Mucosa of rectum (tissue), 2 donors: Measurements from ENCODE around the gene MYCBP2.
"Not testable (repeated sequence)": the region's sequence is repeated elsewhere in the genome, so short reads cannot be mapped to it uniquely, and the experiment has no call there.

ENCODE experiments used
- H3K27ac ChIP-seq, 2 donors: one replicate each; pipeline ENCODE4 v1.7.0; 2013; ENCODE audit warnings: inconsistent platforms in 2 of 2, low read depth in 2 of 2, low read length in 2 of 2
- H3K27me3 ChIP-seq, 2 donors: one replicate each; pipeline ENCODE4 v1.7.0; 2013; ENCODE audit warnings: low read length in 2 of 2; ENCODE audit not compliant: control insufficient read depth in 2 of 2, insufficient read depth in 2 of 2
- H3K36me3 ChIP-seq, 2 donors: one replicate each; pipeline ENCODE4 v1.7.0; 2013; ENCODE audit warnings: low read length in 2 of 2; ENCODE audit not compliant: control insufficient read depth in 2 of 2, insufficient read depth in 2 of 2
- H3K4me1 ChIP-seq, 2 donors: one replicate each; pipeline ENCODE4 v1.7.0; 2013; ENCODE audit warnings: low read length in 2 of 2, mild to moderate bottlenecking in 1 of 2; ENCODE audit not compliant: control insufficient read depth in 2 of 2, insufficient read depth in 2 of 2
- H3K4me3 ChIP-seq, 2 donors: one replicate each; pipeline ENCODE4 v1.7.0; 2013; ENCODE audit warnings: low read length in 2 of 2
- H3K9ac ChIP-seq, 2 donors: one replicate each; pipeline ENCODE4 v1.7.0; 2013; ENCODE audit warnings: low read length in 2 of 2, low read depth in 1 of 2, mild to moderate bottlenecking in 1 of 2
- H3K9me3 ChIP-seq, 2 donors: one replicate each; pipeline ENCODE4 v1.7.0; 2013; ENCODE audit warnings: low read length in 2 of 2; ENCODE audit not compliant: control insufficient read depth in 2 of 2
- donor health status: healthy.
- donor health status: Normal muscosa, but diverticular disease.

The MYCBP2 gene

GRCh38 chr13:77306458-77306857, 20.4 kb downstream of the MYCBP2 start:
- Histone ChIP-seq H3K9ac (no peak overlapping the region), H3K4me3 (no peak overlapping the region), H3K27ac (no peak overlapping the region), H3K4me1 (peaks cover 5 to 7% of the 10 kb centered on the region in 2 donors), H3K9me3 (no peaks in the 10 kb centered on the region), H3K27me3 (no peaks in the 10 kb centered on the region), H3K36me3 (no peaks in the 10 kb centered on the region)

GRCh38 chr13:77305266-77305665, 21.6 kb downstream of the MYCBP2 start:
- no peaks in the 10 kb centered on the region for H3K9me3 ChIP-seq
- H3K9ac ChIP-seq = no peak overlapping the region
- no peak overlapping the region for H3K27ac ChIP-seq
- H3K4me1 ChIP-seq = peaks cover 5% of the 10 kb centered on the region in 2 donors
- H3K27me3 ChIP-seq = no peaks in the 10 kb centered on the region
- no peak overlapping the region for H3K4me3 ChIP-seq
- H3K36me3 ChIP-seq = no peaks in the 10 kb centered on the region

GRCh38 chr13:77300176-77301037, 26.5 kb downstream of the MYCBP2 start:
- Histone ChIP-seq H3K9ac (no peak overlapping the region), H3K4me1 (peaks cover 0 to 3% of the 10 kb centered on the region in 2 donors), H3K36me3 (peaks cover 0 to 2% of the 10 kb centered on the region in 2 donors), H3K27ac (no peak overlapping the region), H3K9me3 (no peaks in the 10 kb centered on the region), H3K27me3 (no peaks in the 10 kb centered on the region), H3K4me3 (no peak overlapping the region)

GRCh38 chr13:77299587-77299986, 27.3 kb downstream of the MYCBP2 start:
- H3K9me3 ChIP-seq = no peaks in the 10 kb centered on the region
- H3K4me3 ChIP-seq = no peak overlapping the region
- H3K27ac ChIP-seq = no peak overlapping the region
- peaks cover 0 to 3% of the 10 kb centered on the region in 2 donors for H3K4me1 ChIP-seq
- no peaks in the 10 kb centered on the region for H3K27me3 ChIP-seq
- no peak overlapping the region for H3K9ac ChIP-seq
- H3K36me3 ChIP-seq = peaks cover 0 to 2% of the 10 kb centered on the region in 2 donors

GRCh38 chr13:77298426-77298825, 28.5 kb downstream of the MYCBP2 start:
- no peaks in the 10 kb centered on the region for H3K9me3 ChIP-seq
- no peak overlapping the region for H3K27ac ChIP-seq
- no peaks in the 10 kb centered on the region for H3K27me3 ChIP-seq
- peaks cover 0 to 3% of the 10 kb centered on the region in 2 donors for H3K4me1 ChIP-seq
- no peak overlapping the region for H3K4me3 ChIP-seq
- no peak overlapping the region for H3K9ac ChIP-seq
- peaks cover 2 to 3% of the 10 kb centered on the region in 2 donors for H3K36me3 ChIP-seq

GRCh38 chr13:77291774-77292173, 35.1 kb downstream of the MYCBP2 start:
- no peak overlapping the region for H3K4me3 ChIP-seq
- no peaks in the 10 kb centered on the region for H3K9me3 ChIP-seq
- no peak overlapping the region for H3K9ac ChIP-seq
- H3K36me3 ChIP-seq = peaks cover 10 to 13% of the 10 kb centered on the region in 2 donors
- no peak overlapping the region for H3K27ac ChIP-seq
- H3K4me1 ChIP-seq = no peaks in the 10 kb centered on the region
- H3K27me3 ChIP-seq = no peaks in the 10 kb centered on the region

- Histone ChIP-seq H3K4me1 (no peaks in the 10 kb centered on the region), H3K9me3 (no peaks in the 10 kb centered on the region), H3K27me3 (no peaks in the 10 kb centered on the region), H3K27ac (no peak overlapping the region), H3K36me3 (peaks cover 10 to 11% of the 10 kb centered on the region in 2 donors), H3K9ac (no peak overlapping the region), H3K4me3 (no peak overlapping the region)
Observed at GRCh38 chr13:77290342-77290741, 36.6 kb downstream of the MYCBP2 start.

- no peaks in the 10 kb centered on the region for H3K4me1 ChIP-seq
- no peak overlapping the region for H3K9ac ChIP-seq
- peaks cover 10 to 11% of the 10 kb centered on the region in 2 donors for H3K36me3 ChIP-seq
- H3K4me3 ChIP-seq = no peak overlapping the region
- no peaks in the 10 kb centered on the region for H3K9me3 ChIP-seq
- H3K27me3 ChIP-seq = no peaks in the 10 kb centered on the region
- H3K27ac ChIP-seq = no peak overlapping the region
Observed at GRCh38 chr13:77289851-77290250, 37.0 kb downstream of the MYCBP2 start.

GRCh38 chr13:77285632-77286031, 41.3 kb downstream of the MYCBP2 start:
- not testable (repeated sequence) for H3K27ac ChIP-seq, H3K4me1 ChIP-seq, H3K9ac ChIP-seq, H3K36me3 ChIP-seq, H3K4me3 ChIP-seq, H3K9me3 ChIP-seq, H3K27me3 ChIP-seq

- Histone ChIP-seq H3K4me3 (no peak overlapping the region), H3K9ac (no peak overlapping the region), H3K27ac (no peak overlapping the region), H3K27me3 (no peaks in the 10 kb centered on the region), H3K9me3 (no peaks in the 10 kb centered on the region), H3K36me3 (peaks cover 2 to 4% of the 10 kb centered on the region in 2 donors), H3K4me1 (no peaks in the 10 kb centered on the region)
Observed at GRCh38 chr13:77285098-77285497, 41.8 kb downstream of the MYCBP2 start.
